Transverse colon (tissue), 4 donors: ENCODE data around the gene STK24. TPM values are rescaled to one million over a fixed set of nuclear protein-coding genes. Genes with fewer than 3 reads are reported as not detected.

Experiments used
- DNase-seq: peaks from one replicate; pipeline ENCODE4 v3.0.0-alpha.2; 2019
- H3K27ac ChIP-seq, 4 donors: fragments of 200-600 bp; sonication (generic); 2 replicates each; pipeline ENCODE4 v1.5.1; 2016 to 2018; ENCODE audit warnings: inconsistent platforms in 4 of 4
- H3K27me3 ChIP-seq: fragments of 200-600 bp; sonication (generic); 2 replicates; pipeline ENCODE4 v1.5.1; 2017; ENCODE audit warnings: inconsistent platforms
- H3K36me3 ChIP-seq, 4 donors: fragments of 200-600 bp; sonication (generic); 2 replicates each; pipeline ENCODE4 v1.5.1; 2017 to 2019; ENCODE audit warnings: inconsistent platforms in 4 of 4
- H3K4me1 ChIP-seq, 4 donors: fragments of 200-600 bp; sonication (generic); 2 replicates each; pipeline ENCODE4 v1.5.1; 2017 to 2020; ENCODE audit warnings: inconsistent platforms in 4 of 4
- H3K4me3 ChIP-seq, 4 donors: fragments of 200-600 bp; sonication (generic); 1 replicate in 1 of 4; 2 replicates in 3 of 4; pipeline versions ENCODE4 v1.5.1 to v1.6.1; 2017 to 2019; ENCODE audit warnings: inconsistent platforms in 4 of 4
- H3K9me3 ChIP-seq, 2 donors: fragments of 200-600 bp; sonication (generic); 2 replicates each; pipeline ENCODE4 v1.5.1; 2017 to 2019; ENCODE audit warnings: inconsistent platforms in 2 of 2
- CTCF ChIP-seq, 5 experiments: fragments of 200-600 bp in 3 of 5; fragments of 450-650 bp in 2 of 5; sonication (generic) in 3 of 5; IDR thresholded peaks; 1 replicate in 2 of 5; 2 replicates in 3 of 5; pipeline ENCODE4 v1.5.1; 2016 to 2017; ENCODE audit warnings: antibody characterized with exemption in 5 of 5, inconsistent platforms in 3 of 5, mild to moderate bottlenecking in 2 of 5, moderate library complexity in 1 of 5
- EP300 ChIP-seq: sonication (generic); formaldehyde crosslinking; IDR thresholded peaks from one replicate; pipeline ENCODE4 v1.6.1; 2017; ENCODE audit warnings: antibody characterized with exemption, low read depth
- POLR2A ChIP-seq: fragments of 450-650 bp; IDR thresholded peaks from one replicate; pipeline ENCODE4 v1.6.1; 2016; ENCODE audit warnings: antibody characterized with exemption, mild to moderate bottlenecking, moderate library complexity
- POLR2AphosphoS5 ChIP-seq, 3 donors: sonication (generic); formaldehyde crosslinking; IDR thresholded peaks; one replicate each; pipeline ENCODE4 v1.6.1; 2016; ENCODE audit warnings: antibody characterized with exemption in 3 of 3
- WGBS, 2 donors: methylation state at CpG; one replicate each; pipeline ENCODE4 v1.1.5; 2018; ENCODE audit warnings: low coverage in 1 of 2; 5-methylcytosine and 5-hydroxymethylcytosine counted together
- in situ Hi-C, 4 donors: fragments of 200-750 bp; cut with MboI; loops; one replicate each; pipeline versions ENCODE4 v1.15.0 to v1.15.1; 2017; ENCODE audit warnings: low sequenced_read_pairs in 3 of 4, low pct_ligation_motif_present in 1 of 4, low pct_unique_long_range_greater_than_20kb in 1 of 4
- intact Hi-C: fragments of 100-400 bp; cut with DNase I; formaldehyde crosslinking; loops from one replicate; pipeline ENCODE4 v1.15.1; 2023; ENCODE audit warnings: low total_unique reads
- total RNA-seq, 4 donors: library from RNA; depleted of rRNA; stranded (reverse); fragments of >200 nt; gene quantifications; one replicate each; pipeline ENCODE4 v1.1.0, GENCODE V29; 2016

Gene STK24
- total RNA-seq, 4 donors from 2014 or later: 87.2 to 152 (median 131) TPM

DNA sequence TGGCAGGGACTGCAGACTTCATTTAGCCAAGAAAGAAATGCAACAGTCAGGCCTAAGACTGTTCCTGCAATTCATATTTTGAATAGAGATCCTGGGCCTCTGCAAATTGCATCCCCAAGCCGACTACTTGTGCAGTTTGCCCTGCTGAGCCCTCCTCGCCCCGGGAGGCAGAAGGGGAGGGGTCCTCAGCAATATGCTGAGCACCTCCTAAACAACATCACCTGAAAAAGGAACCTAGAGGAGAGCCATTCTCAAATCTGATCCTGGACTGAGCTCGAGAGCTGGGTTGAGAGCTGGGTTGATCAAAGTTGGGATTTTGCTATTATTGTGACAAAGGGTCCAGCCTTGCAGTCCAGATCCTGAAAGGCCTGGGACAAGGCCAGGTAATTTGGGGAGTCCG lies 129.8 kb downstream of the STK24 start:
- no peak for TF ChIP-seq CTCF (IDR thresholded peaks at IDR 0.05)
- no peak for TF ChIP-seq EP300
- TF ChIP-seq POLR2AphosphoS5 (IDR thresholded peaks at IDR 0.05): no peak
- no peak for TF ChIP-seq POLR2A
- in situ Hi-C loops (loop anchor here (5.0 to 25.0 kb wide), 4 partner anchors 208 to 585 kb away; no protein-coding TSS in a partner anchor), intact Hi-C loops (loop anchor here (5.0 kb wide), 1 partner anchor 205 kb away; no protein-coding TSS in a partner anchor)
- Histone ChIP-seq H3K36me3 (peaks cover 0 to 13% (median 3%) of the 10 kb centered on the region in 4 donors), H3K4me1 (peaks cover 10 to 27% (median 18%) of the 10 kb centered on the region in 4 donors), H3K27me3 (no peaks in the 10 kb centered on the region), H3K27ac (no peak overlapping the region), H3K9me3 (no peaks in the 10 kb centered on the region), H3K4me3 (no peak overlapping the region)
- WGBS, 2 donors: 93 to 100% methylated on average over 1 to 5 of the region's 5 CpGs
- DNase-seq: no peak

GRCh38 chr13:98446234-98446621 lies 130.7 kb downstream of the STK24 start:
- TF ChIP-seq POLR2A (no peak), CTCF (IDR thresholded peaks at IDR 0.05) (no peak), POLR2AphosphoS5 (IDR thresholded peaks at IDR 0.05) (no peak), EP300 (no peak)
- Histone ChIP-seq H3K36me3 (peaks cover 0 to 13% (median 3%) of the 10 kb centered on the region in 4 donors), H3K4me3 (no peak overlapping the region), H3K4me1 (peaks cover 10 to 22% (median 15%) of the 10 kb centered on the region in 4 donors), H3K27ac (peak overlapping the region; percentile 3 to 66 (median 16)), H3K9me3 (no peaks in the 10 kb centered on the region), H3K27me3 (no peaks in the 10 kb centered on the region)
- DNase-seq: no peak
- 84% methylated on average over 10 of the region's 11 CpGs; no CpG with 5 or more reads in 1 of the 2 donors for WGBS, 2 donors
- intact Hi-C loops (loop anchor here (1.0 to 5.0 kb wide), 2 partner anchors 135 to 206 kb away; no protein-coding TSS in a partner anchor), in situ Hi-C loops (loop anchor here (5.0 to 25.0 kb wide), 4 partner anchors 209 to 584 kb away; no protein-coding TSS in a partner anchor)

- intact Hi-C loops (loop anchor here (1.0 to 5.0 kb wide), 2 partner anchors 136 to 207 kb away; no protein-coding TSS in a partner anchor), in situ Hi-C loops (loop anchor here (5.0 to 25.0 kb wide), 4 partner anchors 209 to 583 kb away; no protein-coding TSS in a partner anchor)
- TF ChIP-seq POLR2AphosphoS5 (IDR thresholded peaks at IDR 0.05): peak in 2 of 3 donors; percentile 30 to 39
- no peak for TF ChIP-seq POLR2A
- peak; percentile 94 to 98 (median 97) for TF ChIP-seq CTCF (IDR thresholded peaks at IDR 0.05)
- no peaks in the 10 kb centered on the region for H3K27me3 ChIP-seq
- 20% methylated on average over 18 of the region's 18 CpGs; no CpG with 5 or more reads in 1 of the 2 donors for WGBS, 2 donors
- H3K9me3 ChIP-seq: no peaks in the 10 kb centered on the region
- peaks cover 6 to 19% (median 13%) of the 10 kb centered on the region in 4 donors for H3K4me1 ChIP-seq
- H3K27ac ChIP-seq: peak overlapping the region; percentile 3 to 66 (median 16)
- DNase-seq: peak; percentile 80
- H3K36me3 ChIP-seq: peaks cover 0 to 13% (median 3%) of the 10 kb centered on the region in 4 donors
- H3K4me3 ChIP-seq: no peak overlapping the region
Observed at GRCh38 chr13:98445340-98446233, 131.3 kb downstream of the STK24 start.

- in situ Hi-C loops (loop anchor here (10.0 to 25.0 kb wide), 3 partner anchors 210 to 582 kb away; no protein-coding TSS in a partner anchor), intact Hi-C loops (loop anchor here (1.0 kb wide), 1 partner anchor 302 kb away; no protein-coding TSS in a partner anchor)
- H3K27ac ChIP-seq: no peak overlapping the region
- TF ChIP-seq CTCF (IDR thresholded peaks at IDR 0.05) (no peak), POLR2A (no peak), EP300 (no peak), POLR2AphosphoS5 (IDR thresholded peaks at IDR 0.05) (no peak)
- DNase-seq: no peak
- peaks cover under 1 to 7% (median 3%) of the 10 kb centered on the region in 4 donors for H3K4me1 ChIP-seq
- WGBS, 2 donors: 94 to 100% methylated on average over 1 to 16 of the region's 16 CpGs
- no peaks in the 10 kb centered on the region for H3K27me3 ChIP-seq
- no peaks in the 10 kb centered on the region for H3K9me3 ChIP-seq
- no peak overlapping the region for H3K4me3 ChIP-seq
- peaks cover 0 to 13% (median 3%) of the 10 kb centered on the region in 4 donors for H3K36me3 ChIP-seq
Observed at GRCh38 chr13:98444381-98444780, 132.5 kb downstream of the STK24 start.
